ENCODE data around the gene NEUROG1. TPM values are rescaled to one million over a fixed set of nuclear protein-coding genes. Genes with fewer than 3 reads are reported as not detected.
A peak's percentile ranks its signal among the peaks of the same experiment; 100 is the strongest.

The NEUROG1 gene
- total RNA-seq, 2 experiments from 2014 or later = not detected

DNA sequence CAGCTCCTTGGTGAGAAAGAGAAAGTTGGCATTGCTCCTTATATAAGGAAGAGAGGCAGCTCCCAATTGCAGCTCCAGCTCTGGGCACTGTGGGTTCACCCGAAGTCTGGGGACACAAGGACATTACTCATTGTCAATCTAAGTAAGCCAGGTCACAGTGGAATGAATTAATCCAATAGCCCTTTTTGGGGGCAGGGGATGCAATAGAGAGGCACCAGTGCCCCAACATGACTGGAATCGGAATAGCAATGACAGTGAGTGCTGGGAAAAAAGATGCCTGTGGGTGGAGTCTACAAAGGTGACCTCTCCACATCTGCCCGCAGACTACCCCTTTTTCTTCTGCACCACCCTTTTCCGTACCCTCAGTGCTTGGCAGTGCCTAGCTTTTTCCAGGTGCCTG is 11.1 kb upstream of the NEUROG1 start:
- intact Hi-C loops (cut with DNase I, micrococcal nuclease) = no loop called here
- ATAC-seq (ENCODE audit: poor library complexity) (no peak), DNase-seq (no peak)
- Histone ChIP-seq H3K4me3 (ENCODE audit: low read length) (no peak overlapping the region), H3K36me3 (ENCODE audit: insufficient read depth, low read length) (no peaks in the 10 kb centered on the region), H3K4me1 (ENCODE audit: insufficient read depth, low read length) (peaks cover 17% of the 10 kb centered on the region), H3K9me3 (ENCODE audit: control insufficient read depth in 1 of 2, insufficient read depth in 1 of 2, low read length in 2 of 2) (peaks cover 0 to 11% of the 10 kb centered on the region in 2 experiments), H3K27me3 (ENCODE audit: control insufficient read depth in 1 of 2, insufficient read depth in 2 of 2, low read length in 2 of 2) (peaks cover 49 to 72% of the 10 kb centered on the region in 2 experiments), H3K27ac (ENCODE audit: low read depth in 1 of 2, low read length in 2 of 2) (no peak overlapping the region)
- Mint-ChIP-seq H3K4me3 (no peak overlapping the region), H3K36me3 (ENCODE audit: low read depth) (no peaks in the 10 kb centered on the region), H3K27me3 (peaks cover 87% of the 10 kb centered on the region), H3K4me1 (ENCODE audit: low read depth) (peaks cover 16% of the 10 kb centered on the region), H3K9me3 (no peaks in the 10 kb centered on the region), H3K27ac (no peak overlapping the region)
- TF ChIP-seq CTCF (IDR thresholded peaks at IDR 0.05) = no peak
- CTCF ChIA-PET = no interaction called here
- POLR2A ChIA-PET = no interaction called here

DNA sequence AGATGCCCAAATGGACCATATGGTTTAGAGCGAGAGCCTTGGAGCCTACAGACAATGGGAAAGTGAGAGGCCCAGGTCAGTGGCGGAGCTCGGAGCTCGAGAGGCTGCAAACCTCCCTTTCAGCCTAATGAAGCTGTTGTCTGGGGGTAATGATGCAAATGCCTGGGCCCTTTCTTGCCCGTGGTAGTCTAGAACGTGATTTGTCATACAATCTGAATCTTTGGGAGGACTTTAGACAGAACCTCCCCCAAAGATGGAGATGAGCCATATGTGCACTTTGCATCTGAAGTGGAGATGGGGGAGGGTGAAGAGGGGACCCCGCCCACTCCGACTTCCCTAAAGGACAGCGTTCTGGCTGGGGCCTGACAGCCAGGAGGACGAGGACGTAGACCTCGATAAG is 10.3 kb upstream of the NEUROG1 start:
- intact Hi-C loops (cut with DNase I, micrococcal nuclease) = no loop called here
- H3K27ac ChIP-seq (ENCODE audit: low read depth in 1 of 2, low read length in 2 of 2) = no peak overlapping the region
- H3K36me3 Mint-ChIP-seq (ENCODE audit: low read depth) = no peaks in the 10 kb centered on the region
- ATAC-seq (ENCODE audit: poor library complexity) = no peak
- no peak overlapping the region for H3K27ac Mint-ChIP-seq
- ChIA-PET CTCF (no interaction called here), POLR2A (no interaction called here)
- peaks cover 17% of the 10 kb centered on the region for H3K4me1 ChIP-seq (ENCODE audit: insufficient read depth, low read length)
- no peak overlapping the region for H3K4me3 Mint-ChIP-seq
- peaks cover 16% of the 10 kb centered on the region for H3K4me1 Mint-ChIP-seq (ENCODE audit: low read depth)
- H3K36me3 ChIP-seq (ENCODE audit: insufficient read depth, low read length) = no peaks in the 10 kb centered on the region
- DNase-seq = no peak
- peaks cover 91% of the 10 kb centered on the region for H3K27me3 Mint-ChIP-seq
- no peak for TF ChIP-seq CTCF (IDR thresholded peaks at IDR 0.05)
- no peaks in the 10 kb centered on the region for H3K9me3 Mint-ChIP-seq
- H3K9me3 ChIP-seq (ENCODE audit: control insufficient read depth in 1 of 2, insufficient read depth in 1 of 2, low read length in 2 of 2) = peaks cover 0 to 11% of the 10 kb centered on the region in 2 experiments
- H3K4me3 ChIP-seq (ENCODE audit: low read length) = no peak overlapping the region
- peaks cover 57 to 78% of the 10 kb centered on the region in 2 experiments for H3K27me3 ChIP-seq (ENCODE audit: control insufficient read depth in 1 of 2, insufficient read depth in 2 of 2, low read length in 2 of 2)

- peaks cover 57 to 88% of the 10 kb centered on the region in 2 experiments for H3K27me3 ChIP-seq (ENCODE audit: control insufficient read depth in 1 of 2, insufficient read depth in 2 of 2, low read length in 2 of 2)
- Mint-ChIP-seq H3K4me3 (peak overlapping the region; percentile 62), H3K27ac (no peak overlapping the region), H3K9me3 (no peaks in the 10 kb centered on the region), H3K27me3 (peaks cover 92% of the 10 kb centered on the region), H3K4me1 (ENCODE audit: low read depth) (peaks cover 16% of the 10 kb centered on the region), H3K36me3 (ENCODE audit: low read depth) (no peaks in the 10 kb centered on the region)
- CTCF ChIA-PET = no interaction called here
- peaks cover 17% of the 10 kb centered on the region for H3K4me1 ChIP-seq (ENCODE audit: insufficient read depth, low read length)
- no peak overlapping the region for H3K4me3 ChIP-seq (ENCODE audit: low read length)
- H3K27ac ChIP-seq (ENCODE audit: low read depth in 1 of 2, low read length in 2 of 2) = no peak overlapping the region
- H3K36me3 ChIP-seq (ENCODE audit: insufficient read depth, low read length) = no peaks in the 10 kb centered on the region
- ATAC-seq (ENCODE audit: poor library complexity) (no peak), DNase-seq (no peak)
- POLR2A ChIA-PET = no interaction called here
- TF ChIP-seq CTCF (IDR thresholded peaks at IDR 0.05) = no peak
- intact Hi-C loops (cut with DNase I, micrococcal nuclease) = no loop called here
- H3K9me3 ChIP-seq (ENCODE audit: control insufficient read depth in 1 of 2, insufficient read depth in 1 of 2, low read length in 2 of 2) = peaks cover 0 to 11% of the 10 kb centered on the region in 2 experiments
These were observed 9.3 kb upstream of the NEUROG1 start for GRCh38 chr5:135545099-135545498.
